Left lung (tissue), 10 donors: ENCODE data around the gene ADGRG6. TPM values are rescaled to one million over a fixed set of nuclear protein-coding genes. Genes with fewer than 3 reads are reported as not detected.

Experiments used
- ATAC-seq: fragments of 200-7000 bp; cut with Tn5 transposase; one replicate; pipeline ENCODE4 v1.9.1; 2020; ENCODE audit warnings: moderate library complexity
- DNase-seq, 4 donors: peaks; one replicate each; pipeline ENCODE4 v3.0.0-alpha.2; 2013 to 2020
- H3K27ac ChIP-seq, 2 donors: fragments of 200-600 bp; sonication (generic) in 1 of 2; one replicate each; pipeline versions ENCODE4 v1.5.0 to v1.8.0; 2020 to 2021
- H3K27me3 ChIP-seq, 2 donors: fragments of 200-600 bp; sonication (generic) in 1 of 2; one replicate each; pipeline versions ENCODE4 v1.5.0 to v1.8.0; 2020 to 2021
- H3K36me3 ChIP-seq, 2 donors: fragments of 200-600 bp; sonication (generic) in 1 of 2; one replicate each; pipeline versions ENCODE4 v1.5.0 to v1.8.0; 2020 to 2021
- H3K4me1 ChIP-seq, 2 donors: fragments of 200-600 bp; one replicate each; pipeline ENCODE4 v1.8.0; 2021
- H3K4me3 ChIP-seq, 2 donors: fragments of 200-600 bp; sonication (generic) in 1 of 2; one replicate each; pipeline versions ENCODE4 v1.5.0 to v1.8.0; 2020 to 2021; ENCODE audit warnings: mild to moderate bottlenecking in 1 of 2
- H3K9me3 ChIP-seq, 2 donors: fragments of 200-600 bp; sonication (generic) in 1 of 2; one replicate each; pipeline versions ENCODE4 v1.5.0 to v1.8.0; 2020 to 2021
- intact Hi-C, 2 donors: fragments of 100-400 bp; cut with DNase I; formaldehyde crosslinking; loops; one replicate each; pipeline versions ENCODE4 v1.11.2 to v1.14.2; 2022
- polyA plus RNA-seq, 6 donors: library from polyadenylated mRNA; unstranded; fragments of 120-200 nt; gene quantifications; one replicate each; pipeline ENCODE4 v1.2.1, GENCODE V29; 2013; ENCODE audit not compliant: insufficient read length in 6 of 6
- total RNA-seq, 2 donors: library from RNA; stranded (reverse); fragmentation: NEBNext Ultra II Directional; extraction: Animal tissue kit (Norgen Biotek cat#: 25700); gene quantifications; one replicate each; pipeline ENCODE4 v1.2.1, GENCODE V29; 2021
- TF ChIP-seq, protein P1 (sequence below), 2 donors: fragments of 200-600 bp; sonication (generic) in 1 of 2; IDR thresholded peaks; one replicate each; pipeline versions ENCODE4 v1.5.0 to v1.8.0; 2021; ENCODE audit warnings: antibody characterized with exemption in 2 of 2
- donor health status: DM: no; HTN: yes; CAD: no.
- donor health status: DM: no; HTN: no; CAD: no.

The ADGRG6 gene
- total and polyA plus RNA-seq, 8 donors: 34.2 to 160 (median 137) TPM

DNA sequence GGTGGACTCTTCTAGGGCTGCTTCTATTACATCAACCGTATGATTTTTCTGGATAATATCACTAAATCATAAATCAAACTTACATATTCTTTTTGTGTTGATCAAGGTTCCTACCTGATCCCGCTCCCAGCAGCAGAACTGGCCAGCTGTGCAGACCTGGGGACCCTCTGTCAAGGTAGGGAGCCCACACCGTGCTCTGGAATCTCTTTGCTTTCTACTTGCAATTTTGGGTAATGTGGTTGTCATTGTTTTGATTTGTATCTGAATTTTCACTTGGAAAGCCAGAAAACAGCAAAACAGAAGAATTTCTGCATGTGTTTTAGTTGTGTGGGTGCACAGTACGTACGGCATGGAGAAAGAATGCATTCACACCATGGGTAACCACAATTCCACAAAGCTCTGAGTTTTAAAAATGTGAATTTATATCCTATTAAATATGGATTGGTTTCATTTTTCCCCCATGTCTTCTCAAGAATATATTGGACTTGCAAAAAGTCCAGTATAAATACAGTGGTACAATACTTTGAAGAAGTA is 80.1 kb downstream of the ADGRG6 start:
- TF ChIP-seq, protein P1, sequence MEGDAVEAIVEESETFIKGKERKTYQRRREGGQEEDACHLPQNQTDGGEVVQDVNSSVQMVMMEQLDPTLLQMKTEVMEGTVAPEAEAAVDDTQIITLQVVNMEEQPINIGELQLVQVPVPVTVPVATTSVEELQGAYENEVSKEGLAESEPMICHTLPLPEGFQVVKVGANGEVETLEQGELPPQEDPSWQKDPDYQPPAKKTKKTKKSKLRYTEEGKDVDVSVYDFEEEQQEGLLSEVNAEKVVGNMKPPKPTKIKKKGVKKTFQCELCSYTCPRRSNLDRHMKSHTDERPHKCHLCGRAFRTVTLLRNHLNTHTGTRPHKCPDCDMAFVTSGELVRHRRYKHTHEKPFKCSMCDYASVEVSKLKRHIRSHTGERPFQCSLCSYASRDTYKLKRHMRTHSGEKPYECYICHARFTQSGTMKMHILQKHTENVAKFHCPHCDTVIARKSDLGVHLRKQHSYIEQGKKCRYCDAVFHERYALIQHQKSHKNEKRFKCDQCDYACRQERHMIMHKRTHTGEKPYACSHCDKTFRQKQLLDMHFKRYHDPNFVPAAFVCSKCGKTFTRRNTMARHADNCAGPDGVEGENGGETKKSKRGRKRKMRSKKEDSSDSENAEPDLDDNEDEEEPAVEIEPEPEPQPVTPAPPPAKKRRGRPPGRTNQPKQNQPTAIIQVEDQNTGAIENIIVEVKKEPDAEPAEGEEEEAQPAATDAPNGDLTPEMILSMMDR (IDR thresholded peaks at IDR 0.05): no peak
- intact Hi-C loops: loop anchor here in 1 of 2 donors (10.0 kb wide), 1 partner anchor 227 kb away; no protein-coding TSS in a partner anchor

DNA sequence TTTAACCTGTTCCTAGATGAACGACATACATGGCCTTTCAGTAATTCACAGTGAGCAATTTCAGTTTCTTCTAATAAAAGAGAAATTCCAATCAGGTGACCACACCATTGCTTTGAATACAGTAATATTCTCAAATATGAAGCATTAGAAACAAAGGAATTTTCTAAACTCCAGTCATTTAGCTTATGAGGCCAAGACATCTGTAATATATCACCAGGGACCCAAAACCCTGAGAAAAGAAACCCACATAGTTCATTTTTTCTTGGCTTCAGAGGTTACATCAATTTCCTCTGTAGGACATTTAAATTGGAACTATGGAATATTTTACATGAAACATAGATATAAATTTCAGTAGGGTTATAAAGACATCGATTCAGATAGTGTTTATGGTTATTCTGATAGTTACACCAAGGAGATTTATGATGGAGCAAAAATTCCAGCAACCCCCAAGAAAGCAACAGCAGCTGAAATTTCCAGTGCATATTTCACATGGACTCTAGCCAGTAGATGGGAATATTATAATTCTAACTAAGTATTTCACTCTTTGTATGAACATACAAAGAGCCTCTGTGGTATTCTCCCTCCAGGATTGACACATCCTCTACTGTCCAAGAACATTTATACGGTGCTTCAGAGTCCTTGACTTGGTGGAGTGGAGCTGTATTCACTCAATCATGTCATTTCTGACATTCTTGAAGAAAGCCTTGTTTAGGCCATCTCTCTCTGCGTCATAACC is 82.9 kb downstream of the ADGRG6 start:
- no peak for DNase-seq
- Histone ChIP-seq H3K36me3 (no peaks in the 10 kb centered on the region), H3K4me1 (no peaks in the 10 kb centered on the region), H3K27me3 (no peaks in the 10 kb centered on the region), H3K4me3 (no peak overlapping the region), H3K27ac (no peak overlapping the region), H3K9me3 (no peaks in the 10 kb centered on the region)
- TF ChIP-seq, protein P1 (IDR thresholded peaks at IDR 0.05): no peak
- ATAC-seq: no peak
- intact Hi-C loops: loop anchor here in 1 of 2 donors (10.0 kb wide), 1 partner anchor 230 kb away; no protein-coding TSS in a partner anchor

More for the DNA sequence above, 80.1 kb downstream of the ADGRG6 start:
- H3K4me3 ChIP-seq: no peak overlapping the region
- peaks cover 12 to 17% of the 10 kb centered on the region in 2 donors for H3K4me1 ChIP-seq
- no peaks in the 10 kb centered on the region for H3K36me3 ChIP-seq
- no peaks in the 10 kb centered on the region for H3K27me3 ChIP-seq
- H3K9me3 ChIP-seq: no peaks in the 10 kb centered on the region
- DNase-seq (no peak), ATAC-seq (no peak)
- no peak overlapping the region for H3K27ac ChIP-seq

DNA sequence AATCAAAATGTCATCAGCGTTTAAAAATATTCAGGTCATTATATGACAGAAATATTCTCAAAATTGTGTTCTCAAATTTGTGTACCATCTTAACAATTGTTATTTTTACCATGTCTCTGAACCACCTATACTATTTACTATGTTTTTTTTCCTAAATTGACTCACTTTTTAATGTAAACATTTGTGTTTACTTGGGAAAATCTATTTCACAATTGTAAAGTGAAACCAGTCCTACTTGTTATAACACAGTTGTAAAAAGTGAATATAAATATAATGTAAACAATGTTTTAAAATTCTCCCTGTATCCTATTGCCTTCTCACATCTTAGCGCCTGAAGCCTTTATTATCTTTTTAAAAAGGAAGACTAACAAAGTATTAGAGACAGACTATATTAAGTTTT is 83.5 kb downstream of the ADGRG6 start:
- ATAC-seq (no peak), DNase-seq (no peak)
- no peaks in the 10 kb centered on the region for H3K4me1 ChIP-seq
- no peaks in the 10 kb centered on the region for H3K27me3 ChIP-seq
- TF ChIP-seq, protein P1 (IDR thresholded peaks at IDR 0.05): no peak
- H3K36me3 ChIP-seq: no peaks in the 10 kb centered on the region
- no peaks in the 10 kb centered on the region for H3K9me3 ChIP-seq
- intact Hi-C loops: loop anchor here in 1 of 2 donors (10.0 kb wide), 1 partner anchor 231 kb away; no protein-coding TSS in a partner anchor
- no peak overlapping the region for H3K27ac ChIP-seq
- H3K4me3 ChIP-seq: no peak overlapping the region

DNA sequence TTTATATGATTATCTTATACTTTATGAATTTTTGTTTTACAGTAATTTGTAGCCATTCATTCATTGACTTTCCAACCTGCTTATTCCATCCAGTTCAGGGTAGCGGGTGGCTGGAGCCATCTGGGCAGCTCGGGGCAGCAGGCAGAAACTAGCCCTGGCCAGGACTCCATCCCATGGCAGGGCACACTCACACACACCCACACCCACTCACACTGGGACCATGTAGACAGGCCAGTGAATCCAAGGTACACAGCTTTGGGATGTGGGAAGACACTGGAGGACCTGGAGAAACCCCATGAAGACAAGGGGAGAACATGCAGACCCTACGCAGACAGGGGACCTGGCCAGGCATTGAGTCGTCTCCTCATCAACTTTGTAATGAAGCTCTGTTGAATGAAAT is 84.8 kb downstream of the ADGRG6 start:
- no peak overlapping the region for H3K27ac ChIP-seq
- H3K27me3 ChIP-seq: no peaks in the 10 kb centered on the region
- TF ChIP-seq, protein P1 (IDR thresholded peaks at IDR 0.05): no peak
- intact Hi-C loops: loop anchor here in 1 of 2 donors (10.0 kb wide), 1 partner anchor 232 kb away; no protein-coding TSS in a partner anchor
- no peak for ATAC-seq
- H3K4me1 ChIP-seq: no peaks in the 10 kb centered on the region
- no peaks in the 10 kb centered on the region for H3K36me3 ChIP-seq
- no peak for DNase-seq
- no peaks in the 10 kb centered on the region for H3K9me3 ChIP-seq
- H3K4me3 ChIP-seq: no peak overlapping the region
